Uterus (tissue), 2 donors: ENCODE measurements around the gene MOCS3.

Experiments
- POLR2A ChIP-seq, 2 donors: fragments of 450-650 bp; IDR thresholded peaks; one replicate each; pipeline ENCODE4 v1.6.1; 2016; ENCODE audit warnings: antibody characterized with exemption in 2 of 2, mild to moderate bottlenecking in 1 of 2, moderate library complexity in 1 of 2
- TF ChIP-seq, protein P1 (sequence below), 4 experiments: fragments of 200-600 bp in 2 of 4; fragments of 450-650 bp in 2 of 4; sonication (generic) in 2 of 4; IDR thresholded peaks; one replicate each; pipeline ENCODE4 v1.5.1; 2016 to 2019; ENCODE audit warnings: antibody characterized with exemption in 4 of 4, mild to moderate bottlenecking in 2 of 4, moderate library complexity in 1 of 4

DNA sequence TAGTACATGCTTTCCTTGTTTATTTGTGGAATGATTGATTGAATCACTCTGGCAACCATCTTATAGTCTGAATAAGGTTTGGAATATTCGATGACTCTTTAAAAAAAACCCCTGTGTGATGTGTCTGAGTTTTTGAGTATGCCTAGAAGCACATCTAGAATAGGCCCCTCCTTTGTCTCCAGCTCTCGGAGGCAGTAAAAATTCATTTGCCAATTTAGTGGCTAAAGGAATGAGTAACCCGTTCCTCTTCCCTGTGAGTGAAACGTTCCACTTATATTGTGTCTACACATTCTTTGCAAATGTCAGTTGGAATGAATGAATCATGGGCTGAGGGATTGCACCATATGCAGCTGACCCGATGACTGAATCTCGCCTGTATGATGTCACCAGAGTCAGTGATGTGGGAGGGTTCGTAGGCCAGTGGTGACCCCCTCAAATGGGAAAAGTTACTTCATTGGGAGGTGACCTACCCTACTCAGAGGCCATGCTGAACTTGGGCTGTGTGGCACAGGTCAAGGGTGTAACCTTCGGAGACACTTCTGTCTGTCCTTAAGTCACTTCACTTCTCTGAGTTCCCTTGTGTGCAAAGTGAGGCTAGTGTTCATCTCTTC lies 21.6 kb downstream of the MOCS3 start:
- TF ChIP-seq, protein P1, sequence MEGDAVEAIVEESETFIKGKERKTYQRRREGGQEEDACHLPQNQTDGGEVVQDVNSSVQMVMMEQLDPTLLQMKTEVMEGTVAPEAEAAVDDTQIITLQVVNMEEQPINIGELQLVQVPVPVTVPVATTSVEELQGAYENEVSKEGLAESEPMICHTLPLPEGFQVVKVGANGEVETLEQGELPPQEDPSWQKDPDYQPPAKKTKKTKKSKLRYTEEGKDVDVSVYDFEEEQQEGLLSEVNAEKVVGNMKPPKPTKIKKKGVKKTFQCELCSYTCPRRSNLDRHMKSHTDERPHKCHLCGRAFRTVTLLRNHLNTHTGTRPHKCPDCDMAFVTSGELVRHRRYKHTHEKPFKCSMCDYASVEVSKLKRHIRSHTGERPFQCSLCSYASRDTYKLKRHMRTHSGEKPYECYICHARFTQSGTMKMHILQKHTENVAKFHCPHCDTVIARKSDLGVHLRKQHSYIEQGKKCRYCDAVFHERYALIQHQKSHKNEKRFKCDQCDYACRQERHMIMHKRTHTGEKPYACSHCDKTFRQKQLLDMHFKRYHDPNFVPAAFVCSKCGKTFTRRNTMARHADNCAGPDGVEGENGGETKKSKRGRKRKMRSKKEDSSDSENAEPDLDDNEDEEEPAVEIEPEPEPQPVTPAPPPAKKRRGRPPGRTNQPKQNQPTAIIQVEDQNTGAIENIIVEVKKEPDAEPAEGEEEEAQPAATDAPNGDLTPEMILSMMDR (IDR thresholded peaks at IDR 0.05): no peak
- no peak for TF ChIP-seq POLR2A (IDR thresholded peaks at IDR 0.05)
